ENCODE data around the gene E2F7. TPM values are rescaled to one million over a fixed set of nuclear protein-coding genes. Genes with fewer than 3 reads are reported as not detected.

Gene E2F7
- total and polyA plus RNA-seq, 2 donors (not counting 1 experiment from before 2014, with no cell fraction given), result 3.6 to 9.7 TPM

DNA sequence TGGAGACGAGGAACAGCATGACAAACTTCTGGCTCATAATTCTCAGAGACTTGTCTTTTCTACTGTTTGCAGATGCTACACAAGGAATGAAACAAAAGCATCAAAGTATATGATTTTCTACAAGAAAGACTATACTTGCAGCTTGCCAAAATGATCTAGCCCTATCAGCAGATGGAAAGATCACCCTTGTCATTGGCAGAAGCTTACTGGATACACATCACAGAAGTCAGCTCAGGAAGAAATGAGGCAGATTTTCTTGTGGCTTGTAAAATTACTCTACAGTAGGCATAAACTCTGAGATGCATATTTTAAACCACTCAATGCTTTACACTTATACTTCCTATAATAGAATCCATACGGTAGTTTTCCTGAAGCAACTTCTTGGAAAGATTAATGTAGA, 20.6 kb downstream of the E2F7 start:
- Histone ChIP-seq H3K4me2 (ENCODE audit: extremely low read depth, insufficient read depth, low read length) (no peak overlapping the region), H3K36me3 (ENCODE audit: control insufficient read depth, insufficient read depth, low read length) (peaks cover 13% of the 10 kb centered on the region), H3K4me1 (ENCODE audit: control insufficient read depth, extremely low read depth, insufficient read depth, low read length) (no peaks in the 10 kb centered on the region), H3K4me3 (replicated peaks in 1 of 4; ENCODE audit: control extremely low read depth in 1 of 4, insufficient read depth in 1 of 4, low read depth in 3 of 4, low read length in 4 of 4) (no peak overlapping the region), H2AFZ (ENCODE audit: low read length) (no peak overlapping the region), H3K9me3 (ENCODE audit: control insufficient read depth, insufficient read depth, low read depth, low read length) (no peaks in the 10 kb centered on the region), H3K9ac (ENCODE audit: insufficient read depth, low read length) (no peak overlapping the region), H3K79me2 (ENCODE audit: control insufficient read depth, insufficient read depth, low read length) (no peaks in the 10 kb centered on the region), H3K27me3 (ENCODE audit: control insufficient read depth, insufficient read depth, low read length) (no peaks in the 10 kb centered on the region), H4K20me1 (ENCODE audit: control insufficient read depth, extremely low read depth, insufficient read depth, low read length) (no peaks in the 10 kb centered on the region), H3K27ac (ENCODE audit: insufficient read depth, low read length) (no peak overlapping the region)
- DNase-seq (ENCODE audit: low read depth in 2 of 2), result no peak
- TF ChIP-seq, protein P1, sequence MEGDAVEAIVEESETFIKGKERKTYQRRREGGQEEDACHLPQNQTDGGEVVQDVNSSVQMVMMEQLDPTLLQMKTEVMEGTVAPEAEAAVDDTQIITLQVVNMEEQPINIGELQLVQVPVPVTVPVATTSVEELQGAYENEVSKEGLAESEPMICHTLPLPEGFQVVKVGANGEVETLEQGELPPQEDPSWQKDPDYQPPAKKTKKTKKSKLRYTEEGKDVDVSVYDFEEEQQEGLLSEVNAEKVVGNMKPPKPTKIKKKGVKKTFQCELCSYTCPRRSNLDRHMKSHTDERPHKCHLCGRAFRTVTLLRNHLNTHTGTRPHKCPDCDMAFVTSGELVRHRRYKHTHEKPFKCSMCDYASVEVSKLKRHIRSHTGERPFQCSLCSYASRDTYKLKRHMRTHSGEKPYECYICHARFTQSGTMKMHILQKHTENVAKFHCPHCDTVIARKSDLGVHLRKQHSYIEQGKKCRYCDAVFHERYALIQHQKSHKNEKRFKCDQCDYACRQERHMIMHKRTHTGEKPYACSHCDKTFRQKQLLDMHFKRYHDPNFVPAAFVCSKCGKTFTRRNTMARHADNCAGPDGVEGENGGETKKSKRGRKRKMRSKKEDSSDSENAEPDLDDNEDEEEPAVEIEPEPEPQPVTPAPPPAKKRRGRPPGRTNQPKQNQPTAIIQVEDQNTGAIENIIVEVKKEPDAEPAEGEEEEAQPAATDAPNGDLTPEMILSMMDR (conservative IDR thresholded peaks at IDR 0.05 in 1 of 2, IDR thresholded peaks at IDR 0.05 in 1 of 2; ENCODE audit: low read depth in 1 of 2, low read length in 2 of 2), result no peak
- TF ChIP-seq EZH2 (IDR thresholded peaks at IDR 0.05; ENCODE audit: low read length, missing control alignments), result no peak

DNA sequence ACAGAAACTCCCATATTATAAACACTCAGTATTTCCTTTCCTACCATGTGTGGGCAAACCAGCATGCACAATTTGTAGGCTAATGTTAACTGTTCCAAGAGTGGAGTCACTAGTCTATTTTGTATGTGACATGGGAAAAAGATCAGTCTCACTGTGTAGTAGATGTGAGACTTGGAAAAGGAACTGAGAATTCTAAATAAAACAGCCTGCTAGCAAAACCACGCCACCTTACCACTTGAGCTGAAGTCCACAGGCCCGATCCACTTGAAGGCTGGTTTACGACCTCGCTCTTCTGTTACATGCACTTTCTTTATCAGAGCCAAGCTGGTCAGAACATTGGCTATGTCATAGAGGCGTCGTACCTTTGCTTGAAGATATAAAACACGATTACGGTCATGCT, 22.5 kb downstream of the E2F7 start:
- Histone ChIP-seq H4K20me1 (ENCODE audit: control insufficient read depth, extremely low read depth, insufficient read depth, low read length) (no peaks in the 10 kb centered on the region), H3K4me2 (ENCODE audit: extremely low read depth, insufficient read depth, low read length) (no peak overlapping the region), H3K79me2 (ENCODE audit: control insufficient read depth, insufficient read depth, low read length) (no peaks in the 10 kb centered on the region), H2AFZ (ENCODE audit: low read length) (peak overlapping the region; percentile 4), H3K9me3 (ENCODE audit: control insufficient read depth, insufficient read depth, low read depth, low read length) (no peaks in the 10 kb centered on the region), H3K27ac (ENCODE audit: insufficient read depth, low read length) (no peak overlapping the region), H3K36me3 (ENCODE audit: control insufficient read depth, insufficient read depth, low read length) (peaks cover 5% of the 10 kb centered on the region), H3K27me3 (ENCODE audit: control insufficient read depth, insufficient read depth, low read length) (no peaks in the 10 kb centered on the region), H3K4me1 (ENCODE audit: control insufficient read depth, extremely low read depth, insufficient read depth, low read length) (no peaks in the 10 kb centered on the region), H3K9ac (ENCODE audit: insufficient read depth, low read length) (no peak overlapping the region), H3K4me3 (replicated peaks in 1 of 4; ENCODE audit: control extremely low read depth in 1 of 4, insufficient read depth in 1 of 4, low read depth in 3 of 4, low read length in 4 of 4) (no peak overlapping the region)
- DNase-seq (ENCODE audit: low read depth in 2 of 2), result no peak
- TF ChIP-seq, protein P1 (conservative IDR thresholded peaks at IDR 0.05 in 1 of 2, IDR thresholded peaks at IDR 0.05 in 1 of 2; ENCODE audit: low read depth in 1 of 2, low read length in 2 of 2), result no peak
- TF ChIP-seq EZH2 (IDR thresholded peaks at IDR 0.05; ENCODE audit: low read length, missing control alignments), result no peak

DNA sequence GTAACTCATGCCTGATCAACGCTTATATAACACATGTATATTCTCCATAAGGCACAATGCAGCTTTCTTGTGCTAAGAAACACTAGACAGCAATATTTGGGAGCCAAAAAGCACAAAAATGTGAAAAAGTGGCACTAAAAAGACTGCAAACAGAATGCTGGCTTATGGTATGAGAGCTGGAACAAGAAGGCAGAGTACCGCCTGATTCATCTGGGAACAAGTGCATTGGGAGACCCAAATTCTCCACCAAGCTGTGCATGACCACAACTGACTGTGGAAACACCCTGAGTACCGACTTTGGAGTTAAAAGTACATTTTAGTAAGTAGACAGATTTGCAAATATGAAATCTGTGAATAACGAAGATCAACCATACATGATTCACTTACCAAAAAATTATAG, 25.1 kb downstream of the E2F7 start:
- no peak overlapping the region for H3K27ac ChIP-seq (ENCODE audit: insufficient read depth, low read length)

More for the DNA sequence above, 25.1 kb downstream of the E2F7 start:
- TF ChIP-seq, protein P1 (conservative IDR thresholded peaks at IDR 0.05 in 1 of 2, IDR thresholded peaks at IDR 0.05 in 1 of 2; ENCODE audit: low read depth in 1 of 2, low read length in 2 of 2), result no peak
- TF ChIP-seq EZH2 (IDR thresholded peaks at IDR 0.05; ENCODE audit: low read length, missing control alignments), result no peak
- H3K4me3 ChIP-seq (replicated peaks in 1 of 4; ENCODE audit: control extremely low read depth in 1 of 4, insufficient read depth in 1 of 4, low read depth in 3 of 4, low read length in 4 of 4), result no peak overlapping the region
- DNase-seq (ENCODE audit: low read depth in 2 of 2), result no peak
- no peaks in the 10 kb centered on the region for H3K79me2 ChIP-seq (ENCODE audit: control insufficient read depth, insufficient read depth, low read length)
- H2AFZ ChIP-seq (ENCODE audit: low read length), result no peak overlapping the region
- no peak overlapping the region for H3K9ac ChIP-seq (ENCODE audit: insufficient read depth, low read length)
- H3K9me3 ChIP-seq (ENCODE audit: control insufficient read depth, insufficient read depth, low read depth, low read length), result no peaks in the 10 kb centered on the region
- no peaks in the 10 kb centered on the region for H3K27me3 ChIP-seq (ENCODE audit: control insufficient read depth, insufficient read depth, low read length)
- H3K36me3 ChIP-seq (ENCODE audit: control insufficient read depth, insufficient read depth, low read length), result peaks cover 5% of the 10 kb centered on the region
- H3K4me1 ChIP-seq (ENCODE audit: control insufficient read depth, extremely low read depth, insufficient read depth, low read length), result no peaks in the 10 kb centered on the region
- no peak overlapping the region for H3K4me2 ChIP-seq (ENCODE audit: extremely low read depth, insufficient read depth, low read length)
- H4K20me1 ChIP-seq (ENCODE audit: control insufficient read depth, extremely low read depth, insufficient read depth, low read length), result no peaks in the 10 kb centered on the region

Measured in fibroblast of lung (primary cell).